ENCODE data around the gene KCTD20.

KCTD20 gene

GRCh38 chr6:36463676-36464075 lies 20.9 kb downstream of the KCTD20 start:
- Histone ChIP-seq H3K9me3 (ENCODE audit: insufficient read depth, low read depth, low read length) (peaks cover 2% of the 10 kb centered on the region), H2AK5ac (ENCODE audit: low read length) (no peak overlapping the region), H3K4me1 (ENCODE audit: control insufficient read depth in 1 of 2, insufficient read depth in 2 of 2, low read length in 2 of 2) (no peaks in the 10 kb centered on the region), H2BK120ac (ENCODE audit: insufficient read depth, low read length, poor library complexity) (no peak overlapping the region), H3K27ac (ENCODE audit: low read depth, low read length) (no peak overlapping the region), H3K27me3 (ENCODE audit: insufficient read depth, low read length) (no peaks in the 10 kb centered on the region), H2BK12ac (ENCODE audit: low read length) (no peak overlapping the region), H3K79me1 (ENCODE audit: low read length) (no peaks in the 10 kb centered on the region), H3K9ac (ENCODE audit: low read length) (no peak overlapping the region), H4K8ac (ENCODE audit: low read depth, low read length) (no peak overlapping the region), H3K36me3 (ENCODE audit: control insufficient read depth in 1 of 2, insufficient read depth in 2 of 2, low read length in 2 of 2) (peaks cover 0 to 4% of the 10 kb centered on the region in 2 experiments), H2AFZ (ENCODE audit: insufficient read depth, low read length, poor library complexity) (no peak overlapping the region), H3K23ac (ENCODE audit: low read length) (no peak overlapping the region), H4K91ac (ENCODE audit: low read depth, low read length) (no peak overlapping the region), H3K4me3 (ENCODE audit: low read depth, low read length) (no peak overlapping the region), H3K4ac (ENCODE audit: low read depth, low read length) (no peak overlapping the region), H3K79me2 (ENCODE audit: control insufficient read depth, insufficient read depth, low read length, poor library complexity) (no peaks in the 10 kb centered on the region), H2BK5ac (ENCODE audit: low read depth, low read length, poor library complexity) (no peak overlapping the region), H3K4me2 (ENCODE audit: low read length) (no peak overlapping the region), H4K12ac (ENCODE audit: low read depth, low read length) (no peak overlapping the region), H3K14ac (ENCODE audit: low read length) (no peak overlapping the region), H3K18ac (ENCODE audit: low read length) (no peak overlapping the region)
- no CpG with 5 or more reads among the region's 1 CpG for WGBS (ENCODE audit: extremely low coverage, insufficient coverage, insufficient read length)
- no peak for DNase-seq

GRCh38 chr6:36464233-36464632 lies 21.4 kb downstream of the KCTD20 start:
- H2AFZ ChIP-seq (ENCODE audit: insufficient read depth, low read length, poor library complexity) = no peak overlapping the region
- H2AK5ac ChIP-seq (ENCODE audit: low read length) = no peak overlapping the region
- DNase-seq = no peak
- H3K23ac ChIP-seq (ENCODE audit: low read length) = peak overlapping the region; percentile 90
- H3K4me1 ChIP-seq (ENCODE audit: control insufficient read depth in 1 of 2, insufficient read depth in 2 of 2, low read length in 2 of 2) = no peaks in the 10 kb centered on the region
- H3K4ac ChIP-seq (ENCODE audit: low read depth, low read length) = no peak overlapping the region
- no peak overlapping the region for H2BK12ac ChIP-seq (ENCODE audit: low read length)
- no peak overlapping the region for H3K27ac ChIP-seq (ENCODE audit: low read depth, low read length)
- WGBS (ENCODE audit: extremely low coverage, insufficient coverage, insufficient read length) = no CpG with 5 or more reads among the region's 1 CpG
- H3K27me3 ChIP-seq (ENCODE audit: insufficient read depth, low read length) = no peaks in the 10 kb centered on the region
- H3K79me1 ChIP-seq (ENCODE audit: low read length) = no peaks in the 10 kb centered on the region
- no peak overlapping the region for H4K91ac ChIP-seq (ENCODE audit: low read depth, low read length)
- H3K36me3 ChIP-seq (ENCODE audit: control insufficient read depth in 1 of 2, insufficient read depth in 2 of 2, low read length in 2 of 2) = peaks cover 0 to 4% of the 10 kb centered on the region in 2 experiments
- H3K4me2 ChIP-seq (ENCODE audit: low read length) = no peak overlapping the region
- no peak overlapping the region for H3K4me3 ChIP-seq (ENCODE audit: low read depth, low read length)
- no peak overlapping the region for H3K9ac ChIP-seq (ENCODE audit: low read length)
- no peak overlapping the region for H4K8ac ChIP-seq (ENCODE audit: low read depth, low read length)
- no peak overlapping the region for H3K18ac ChIP-seq (ENCODE audit: low read length)
- no peak overlapping the region for H4K12ac ChIP-seq (ENCODE audit: low read depth, low read length)
- H2BK120ac ChIP-seq (ENCODE audit: insufficient read depth, low read length, poor library complexity) = no peak overlapping the region
- no peak overlapping the region for H3K14ac ChIP-seq (ENCODE audit: low read length)
- H3K9me3 ChIP-seq (ENCODE audit: insufficient read depth, low read depth, low read length) = peaks cover 2% of the 10 kb centered on the region
- no peak overlapping the region for H2BK5ac ChIP-seq (ENCODE audit: low read depth, low read length, poor library complexity)
- H3K79me2 ChIP-seq (ENCODE audit: control insufficient read depth, insufficient read depth, low read length, poor library complexity) = no peaks in the 10 kb centered on the region

- H4K91ac ChIP-seq (ENCODE audit: low read depth, low read length) = no peak overlapping the region
- no peak overlapping the region for H3K27ac ChIP-seq (ENCODE audit: low read depth, low read length)
- no peaks in the 10 kb centered on the region for H3K79me2 ChIP-seq (ENCODE audit: control insufficient read depth, insufficient read depth, low read length, poor library complexity)
- no peak overlapping the region for H2AFZ ChIP-seq (ENCODE audit: insufficient read depth, low read length, poor library complexity)
- H3K4me1 ChIP-seq (ENCODE audit: control insufficient read depth in 1 of 2, insufficient read depth in 2 of 2, low read length in 2 of 2) = no peaks in the 10 kb centered on the region
- no peak overlapping the region for H2BK120ac ChIP-seq (ENCODE audit: insufficient read depth, low read length, poor library complexity)
- H3K18ac ChIP-seq (ENCODE audit: low read length) = no peak overlapping the region
- H2BK5ac ChIP-seq (ENCODE audit: low read depth, low read length, poor library complexity) = no peak overlapping the region
- peaks cover 10 to 12% of the 10 kb centered on the region in 2 experiments for H3K36me3 ChIP-seq (ENCODE audit: control insufficient read depth in 1 of 2, insufficient read depth in 2 of 2, low read length in 2 of 2)
- no peak overlapping the region for H2BK12ac ChIP-seq (ENCODE audit: low read length)
- no peaks in the 10 kb centered on the region for H3K27me3 ChIP-seq (ENCODE audit: insufficient read depth, low read length)
- WGBS (ENCODE audit: extremely low coverage, insufficient coverage, insufficient read length) = no CpG with 5 or more reads among the region's 3 CpGs
- H4K12ac ChIP-seq (ENCODE audit: low read depth, low read length) = no peak overlapping the region
- no peak overlapping the region for H3K14ac ChIP-seq (ENCODE audit: low read length)
- H3K4me2 ChIP-seq (ENCODE audit: low read length) = no peak overlapping the region
- no peak overlapping the region for H2AK5ac ChIP-seq (ENCODE audit: low read length)
- H3K4me3 ChIP-seq (ENCODE audit: low read depth, low read length) = no peak overlapping the region
- H3K9ac ChIP-seq (ENCODE audit: low read length) = no peak overlapping the region
- H3K9me3 ChIP-seq (ENCODE audit: insufficient read depth, low read depth, low read length) = peaks cover 2% of the 10 kb centered on the region
- no peak for DNase-seq
- no peaks in the 10 kb centered on the region for H3K79me1 ChIP-seq (ENCODE audit: low read length)
- no peak overlapping the region for H3K23ac ChIP-seq (ENCODE audit: low read length)
- no peak overlapping the region for H3K4ac ChIP-seq (ENCODE audit: low read depth, low read length)
- H4K8ac ChIP-seq (ENCODE audit: low read depth, low read length) = no peak overlapping the region
These were observed 24.8 kb downstream of the KCTD20 start for GRCh38 chr6:36467625-36468024.

GRCh38 chr6:36469148-36469661 lies 26.4 kb downstream of the KCTD20 start:
- H3K4me3 ChIP-seq (ENCODE audit: low read depth, low read length) = no peak overlapping the region
- H3K14ac ChIP-seq (ENCODE audit: low read length) = no peak overlapping the region
- peaks cover 1% of the 10 kb centered on the region for H3K9me3 ChIP-seq (ENCODE audit: insufficient read depth, low read depth, low read length)
- H2BK120ac ChIP-seq (ENCODE audit: insufficient read depth, low read length, poor library complexity) = no peak overlapping the region
- no peak overlapping the region for H4K91ac ChIP-seq (ENCODE audit: low read depth, low read length)
- H3K9ac ChIP-seq (ENCODE audit: low read length) = no peak overlapping the region
- H3K4me1 ChIP-seq (ENCODE audit: control insufficient read depth in 1 of 2, insufficient read depth in 2 of 2, low read length in 2 of 2) = no peaks in the 10 kb centered on the region
- WGBS (ENCODE audit: extremely low coverage, insufficient coverage, insufficient read length) = no CpG with 5 or more reads among the region's 6 CpGs
- no peak overlapping the region for H3K27ac ChIP-seq (ENCODE audit: low read depth, low read length)
- H3K79me1 ChIP-seq (ENCODE audit: low read length) = no peaks in the 10 kb centered on the region
- no peak for DNase-seq
- H2BK5ac ChIP-seq (ENCODE audit: low read depth, low read length, poor library complexity) = no peak overlapping the region
- H2AK5ac ChIP-seq (ENCODE audit: low read length) = no peak overlapping the region
- no peak overlapping the region for H2AFZ ChIP-seq (ENCODE audit: insufficient read depth, low read length, poor library complexity)
- H4K8ac ChIP-seq (ENCODE audit: low read depth, low read length) = no peak overlapping the region
- no peak overlapping the region for H3K4me2 ChIP-seq (ENCODE audit: low read length)
- H3K18ac ChIP-seq (ENCODE audit: low read length) = no peak overlapping the region
- peaks cover 10 to 15% of the 10 kb centered on the region in 2 experiments for H3K36me3 ChIP-seq (ENCODE audit: control insufficient read depth in 1 of 2, insufficient read depth in 2 of 2, low read length in 2 of 2)
- H3K79me2 ChIP-seq (ENCODE audit: control insufficient read depth, insufficient read depth, low read length, poor library complexity) = no peaks in the 10 kb centered on the region
- no peaks in the 10 kb centered on the region for H3K27me3 ChIP-seq (ENCODE audit: insufficient read depth, low read length)
- H3K23ac ChIP-seq (ENCODE audit: low read length) = no peak overlapping the region
- no peak overlapping the region for H4K12ac ChIP-seq (ENCODE audit: low read depth, low read length)
- no peak overlapping the region for H2BK12ac ChIP-seq (ENCODE audit: low read length)
- H3K4ac ChIP-seq (ENCODE audit: low read depth, low read length) = peak overlapping the region; percentile 72

Measured in trophoblast cell (in vitro differentiated cells and primary cell).